ENCODE measurements around the gene TMEM175. TPM values are rescaled to one million over a fixed set of nuclear protein-coding genes. Genes with fewer than 3 reads are reported as not detected.

TMEM175 gene
- total and polyA plus RNA-seq, 2 experiments from 2014 or later = 31.2 to 36.5 TPM

- Histone ChIP-seq H3K36me3 (ENCODE audit: low read depth) (no peaks in the 10 kb centered on the region), H4K20me1 (ENCODE audit: insufficient read depth) (no peaks in the 10 kb centered on the region), H3F3A (ENCODE audit: insufficient read depth) (no peaks in the 10 kb centered on the region), H3K4me1 (ENCODE audit: insufficient read depth) (no peaks in the 10 kb centered on the region), H3K9me2 (ENCODE audit: insufficient read depth) (no peaks in the 10 kb centered on the region), H3K27me3 (replicated peaks; ENCODE audit: insufficient read depth) (peaks cover 38% of the 10 kb centered on the region), H3K4me3 (no peak overlapping the region), H3K4me2 (ENCODE audit: unreplicated experiment) (no peak overlapping the region), H3K9ac (no peak overlapping the region), H3K9me3 (ENCODE audit: low read depth) (no peaks in the 10 kb centered on the region), H2AFZ (no peak overlapping the region), H3K79me2 (ENCODE audit: insufficient read depth) (no peaks in the 10 kb centered on the region), H3K27ac (no peak overlapping the region)
- 40 to 59% methylated on average over 11 to 18 of the region's 18 CpGs for WGBS, 2 experiments (ENCODE audit: low coverage in 1 of 2, low lambda C conversion rate in 2 of 2, missing lambda C conversion rate in 2 of 2)
- TF ChIP-seq EZH2phosphoT487 (IDR thresholded peaks at IDR 0.05; ENCODE audit: insufficient read depth, low read depth) = no peak
- no peak for DNase-seq
- in situ Hi-C loops (cut with MboI) = no loop called here
Observed at GRCh38 chr4:999882-1000425, 67.7 kb downstream of the TMEM175 start.

DNA sequence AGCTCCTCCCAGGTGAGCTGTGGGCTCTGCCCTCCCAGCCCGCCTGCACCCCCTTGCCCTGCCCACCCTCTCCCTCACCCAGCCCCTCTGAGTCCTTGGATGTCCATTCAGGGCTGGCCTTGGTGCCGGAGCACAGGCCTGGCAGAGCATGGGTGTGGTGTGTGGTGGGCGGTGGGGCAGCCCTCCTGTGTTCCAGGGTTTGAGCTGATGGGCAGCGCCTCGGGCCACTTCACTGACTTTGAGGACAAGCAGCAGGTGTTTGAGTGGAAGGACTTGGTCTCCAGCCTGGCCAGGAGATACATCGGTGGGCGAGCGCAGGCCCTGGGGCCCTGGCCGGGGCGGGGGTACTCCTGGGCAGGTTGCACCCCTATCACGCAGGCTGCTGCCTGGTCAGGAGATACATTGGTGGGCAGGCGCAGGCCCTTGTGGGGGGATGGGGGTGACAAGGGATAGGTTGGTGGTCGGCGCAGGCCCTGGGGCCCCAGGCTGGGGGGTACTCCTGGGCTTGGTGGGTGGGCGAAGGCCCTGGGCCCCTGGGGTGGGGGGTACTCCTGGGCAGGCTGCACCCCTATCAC, 68.5 kb downstream of the TMEM175 start:
- Histone ChIP-seq H3K36me3 (ENCODE audit: low read depth) (no peaks in the 10 kb centered on the region), H3K9me2 (ENCODE audit: insufficient read depth) (no peaks in the 10 kb centered on the region), H3K9ac (no peak overlapping the region), H3K27ac (no peak overlapping the region), H3K4me3 (no peak overlapping the region), H2AFZ (no peak overlapping the region), H4K20me1 (ENCODE audit: insufficient read depth) (no peaks in the 10 kb centered on the region), H3K79me2 (ENCODE audit: insufficient read depth) (no peaks in the 10 kb centered on the region), H3F3A (ENCODE audit: insufficient read depth) (no peaks in the 10 kb centered on the region), H3K4me2 (ENCODE audit: unreplicated experiment) (no peak overlapping the region), H3K9me3 (ENCODE audit: low read depth) (no peaks in the 10 kb centered on the region), H3K4me1 (ENCODE audit: insufficient read depth) (no peaks in the 10 kb centered on the region), H3K27me3 (replicated peaks; ENCODE audit: insufficient read depth) (peaks cover 38% of the 10 kb centered on the region)
- in situ Hi-C loops (cut with MboI) = no loop called here
- WGBS, 2 experiments (ENCODE audit: low coverage in 1 of 2, low lambda C conversion rate in 2 of 2, missing lambda C conversion rate in 2 of 2) = 81 to 84% methylated on average over 13 to 15 of the region's 15 CpGs
- TF ChIP-seq EZH2 (IDR thresholded peaks at IDR 0.05; ENCODE audit: insufficient read depth, poor library complexity, severe bottlenecking) (no peak), EZH2phosphoT487 (IDR thresholded peaks at IDR 0.05; ENCODE audit: insufficient read depth, low read depth) (no peak)
- DNase-seq = no peak

- Histone ChIP-seq H3K9ac (no peak overlapping the region), H3K36me3 (ENCODE audit: low read depth) (no peaks in the 10 kb centered on the region), H3K79me2 (ENCODE audit: insufficient read depth) (no peaks in the 10 kb centered on the region), H3K4me3 (no peak overlapping the region), H3K4me2 (ENCODE audit: unreplicated experiment) (no peak overlapping the region), H3K9me3 (ENCODE audit: low read depth) (no peaks in the 10 kb centered on the region), H3K27ac (no peak overlapping the region), H3F3A (ENCODE audit: insufficient read depth) (no peaks in the 10 kb centered on the region), H3K4me1 (ENCODE audit: insufficient read depth) (no peaks in the 10 kb centered on the region), H3K9me2 (ENCODE audit: insufficient read depth) (no peaks in the 10 kb centered on the region), H4K20me1 (ENCODE audit: insufficient read depth) (no peaks in the 10 kb centered on the region), H3K27me3 (replicated peaks; ENCODE audit: insufficient read depth) (peaks cover 38% of the 10 kb centered on the region), H2AFZ (no peak overlapping the region)
- TF ChIP-seq EZH2phosphoT487 (IDR thresholded peaks at IDR 0.05; ENCODE audit: insufficient read depth, low read depth) = no peak
- no peak for TF ChIP-seq EZH2 (IDR thresholded peaks at IDR 0.05; ENCODE audit: insufficient read depth, poor library complexity, severe bottlenecking)
- DNase-seq = peak; percentile 21
- in situ Hi-C loops (cut with MboI) = no loop called here
- 19% methylated on average over 46 of the region's 48 CpGs for WGBS, 2 experiments (ENCODE audit: low coverage in 1 of 2, low lambda C conversion rate in 2 of 2, missing lambda C conversion rate in 2 of 2)
Observed at GRCh38 chr4:1001561-1002130, 69.4 kb downstream of the TMEM175 start.

GRCh38 chr4:1002131-1002630, 69.9 kb downstream of the TMEM175 start:
- H3K4me1 ChIP-seq (ENCODE audit: insufficient read depth) = no peaks in the 10 kb centered on the region
- no peaks in the 10 kb centered on the region for H3K9me2 ChIP-seq (ENCODE audit: insufficient read depth)
- H3F3A ChIP-seq (ENCODE audit: insufficient read depth) = no peaks in the 10 kb centered on the region
- no peak overlapping the region for H3K27ac ChIP-seq
- TF ChIP-seq EZH2phosphoT487 (IDR thresholded peaks at IDR 0.05; ENCODE audit: insufficient read depth, low read depth) (no peak), EZH2 (IDR thresholded peaks at IDR 0.05; ENCODE audit: insufficient read depth, poor library complexity, severe bottlenecking) (peak; percentile 74)
- no peaks in the 10 kb centered on the region for H3K9me3 ChIP-seq (ENCODE audit: low read depth)
- H4K20me1 ChIP-seq (ENCODE audit: insufficient read depth) = no peaks in the 10 kb centered on the region
- no peak overlapping the region for H3K4me3 ChIP-seq
- H3K36me3 ChIP-seq (ENCODE audit: low read depth) = no peaks in the 10 kb centered on the region
- H3K27me3 ChIP-seq (replicated peaks; ENCODE audit: insufficient read depth) = peaks cover 37% of the 10 kb centered on the region
- WGBS, 2 experiments (ENCODE audit: low coverage in 1 of 2, low lambda C conversion rate in 2 of 2, missing lambda C conversion rate in 2 of 2) = 3 to 4% methylated on average over 26 to 27 of the region's 54 CpGs
- no peak overlapping the region for H3K9ac ChIP-seq
- H2AFZ ChIP-seq = no peak overlapping the region
- in situ Hi-C loops (cut with MboI) = no loop called here
- H3K79me2 ChIP-seq (ENCODE audit: insufficient read depth) = no peaks in the 10 kb centered on the region
- H3K4me2 ChIP-seq (ENCODE audit: unreplicated experiment) = no peak overlapping the region
- peak; percentile 63 for DNase-seq

Measured in GM23248 (cell line).